GM23338 (cell line): ENCODE results near the gene UBTD1. TPM values are rescaled to one million over a fixed set of nuclear protein-coding genes. Genes with fewer than 3 reads are reported as not detected.

ENCODE experiments used
- ATAC-seq: fragments of 200-7000 bp; cut with Tn5 transposase; 3 replicates; pipeline ENCODE4 v1.9.1; 2020
- DNase-seq: peaks from one replicate; pipeline ENCODE4 v3.0.0-alpha.2; 2015; ENCODE audit warnings: low spot score
- H2AFZ ChIP-seq: fragments of 200-600 bp; sonication (generic); 2 replicates; pipeline ENCODE4 v1.8.0; 2016; ENCODE audit warnings: antibody characterized with exemption, mild to moderate bottlenecking, moderate library complexity
- H3F3A ChIP-seq: fragments of 200-600 bp; sonication (generic); replicated peaks from 2 replicates; pipeline ENCODE4 v1.8.0; 2017; ENCODE audit warnings: antibody characterized with exemption, mixed run types, low read depth
- H3K27ac ChIP-seq: fragments of 200-600 bp; sonication (generic); 2 replicates; pipeline ENCODE4 v1.6.1; 2016; ENCODE audit warnings: low read depth
- H3K27me3 ChIP-seq: fragments of 200-600 bp; sonication (generic); 2 replicates; pipeline ENCODE4 v1.8.0; 2016; ENCODE audit warnings: mild to moderate bottlenecking, mixed run types, moderate library complexity; ENCODE audit not compliant: insufficient read depth
- H3K36me3 ChIP-seq: fragments of 200-600 bp; sonication (generic); 2 replicates; pipeline ENCODE4 v1.8.0; 2016; ENCODE audit warnings: mild to moderate bottlenecking; ENCODE audit not compliant: insufficient read depth
- H3K4me1 ChIP-seq: fragments of 200-600 bp; sonication (generic); 2 replicates; pipeline ENCODE4 v1.8.0; 2016; ENCODE audit warnings: mild to moderate bottlenecking, moderate library complexity; ENCODE audit not compliant: insufficient read depth
- H3K4me2 ChIP-seq: fragments of 200-600 bp; sonication (generic); 2 replicates; pipeline ENCODE4 v1.7.1; 2017; ENCODE audit warnings: mixed run types
- H3K4me3 ChIP-seq: fragments of 200-600 bp; sonication (generic); 2 replicates; pipeline ENCODE4 v1.6.1; 2016; ENCODE audit warnings: mixed run types
- H3K79me2 ChIP-seq: fragments of 200-600 bp; sonication (generic); replicated peaks from 2 replicates; pipeline ENCODE4 v1.8.0; 2017; ENCODE audit warnings: mild to moderate bottlenecking; ENCODE audit not compliant: insufficient read depth
- H3K9me2 ChIP-seq: fragments of 200-600 bp; sonication (generic); 2 replicates; pipeline ENCODE4 v1.8.0; 2017; ENCODE audit not compliant: insufficient read depth
- H4K20me1 ChIP-seq: fragments of 200-600 bp; sonication (generic); replicated peaks from 2 replicates; pipeline ENCODE4 v1.8.0; 2017; ENCODE audit warnings: mild to moderate bottlenecking; ENCODE audit not compliant: insufficient read depth
- H3K27ac Mint-ChIP-seq: 2 replicates; pipeline ENCODE4 v1.8.0; 2020; ENCODE audit warnings: inconsistent platforms, mild to moderate bottlenecking, moderate library complexity, mixed read lengths
- H3K27me3 Mint-ChIP-seq: 3 replicates; pipeline ENCODE4 v1.8.0; 2022; ENCODE audit warnings: low read depth, mild to moderate bottlenecking, moderate library complexity, mixed read lengths, inconsistent platforms; ENCODE audit not compliant: insufficient read depth, poor library complexity
- H3K36me3 Mint-ChIP-seq: 3 replicates; pipeline ENCODE4 v1.8.0; 2021; ENCODE audit warnings: low read depth, mild to moderate bottlenecking, inconsistent platforms, moderate library complexity, mixed read lengths
- H3K4me1 Mint-ChIP-seq: 3 replicates; pipeline ENCODE4 v1.8.0; 2020; ENCODE audit warnings: mild to moderate bottlenecking, inconsistent platforms, mixed read lengths
- H3K4me3 Mint-ChIP-seq: 3 replicates; pipeline ENCODE4 v1.8.0; 2021; ENCODE audit warnings: moderate library complexity, mild to moderate bottlenecking, inconsistent platforms, mixed read lengths
- H3K9me3 Mint-ChIP-seq: 3 replicates; pipeline ENCODE4 v1.8.0; 2020; ENCODE audit warnings: moderate library complexity, mild to moderate bottlenecking, inconsistent platforms, mixed read lengths
- CREB1 ChIP-seq: fragments of 250-450 bp; sonication (Bioruptor Pico); IDR thresholded peaks from 2 replicates; pipeline ENCODE4 v1.5.0; 2020; ENCODE audit warnings: low read depth, mild to moderate bottlenecking, moderate library complexity
- EZH2 ChIP-seq: fragments of 200-600 bp; sonication (generic); IDR thresholded peaks from one replicate; pipeline ENCODE4 v1.8.0; 2017; ENCODE audit warnings: antibody characterized with exemption, mild to moderate bottlenecking, low read depth; ENCODE audit not compliant: unreplicated experiment
- EZH2phosphoT487 ChIP-seq: fragments of 200-600 bp; sonication (generic); IDR thresholded peaks from one replicate; pipeline ENCODE4 v1.8.1; 2018; ENCODE audit warnings: antibody characterized with exemption; ENCODE audit not compliant: unreplicated experiment
- JUNB ChIP-seq: IDR thresholded peaks from one replicate; pipeline ENCODE4 v1.6.1; 2016; ENCODE audit warnings: antibody characterized with exemption; ENCODE audit not compliant: unreplicated experiment
- NANOG ChIP-seq: IDR thresholded peaks from 2 replicates; pipeline ENCODE4 v1.6.1; 2016; ENCODE audit warnings: antibody characterized with exemption, borderline replicate concordance
- POLR2AphosphoS5 ChIP-seq: IDR thresholded peaks from 2 replicates; pipeline ENCODE4 v1.6.1; 2016; ENCODE audit warnings: antibody characterized with exemption, low read depth
- STAT1 ChIP-seq: IDR thresholded peaks from one replicate; pipeline ENCODE4 v1.6.1; 2016; ENCODE audit warnings: antibody characterized with exemption; ENCODE audit not compliant: unreplicated experiment
- ZNF114 ChIP-seq: fragments of 250-450 bp; sonication (Bioruptor Pico); IDR thresholded peaks from 2 replicates; pipeline ENCODE4 v1.5.0; 2020; ENCODE audit warnings: mild to moderate bottlenecking, moderate library complexity
- ZNF331 ChIP-seq: fragments of 250-450 bp; sonication (Bioruptor Pico); IDR thresholded peaks from 2 replicates; pipeline ENCODE4 v1.5.0; 2020; ENCODE audit warnings: low read depth, mild to moderate bottlenecking, moderate library complexity
- polyA plus RNA-seq: library from polyadenylated mRNA; unstranded; fragments of >200 nt; fragmentation: Nextera tagmentation; extraction: Ambion mirVana; gene quantifications from 2 replicates; pipeline ENCODE4 v1.2.1, GENCODE V29; 2016
- total RNA-seq: library from RNA; depleted of rRNA; stranded (reverse); fragments of >200 nt; shearing (Covaris generic); gene quantifications from 2 replicates; pipeline ENCODE4 v1.2.3, GENCODE V29; 2014
- TF ChIP-seq, protein P1 (sequence below): IDR thresholded peaks from 2 replicates; pipeline ENCODE4 v1.6.1; 2016; ENCODE audit warnings: antibody characterized with exemption
- TF ChIP-seq, protein P2 (sequence below), 2 experiments: fragments of 200-600 bp in 1 of 2; sonication (generic) in 1 of 2; conservative IDR thresholded peaks; 2 replicates each; pipeline versions ENCODE4 v1.5.1 to v1.6.1; 2016 to 2017; ENCODE audit warnings: antibody characterized with exemption in 2 of 2, low read depth in 2 of 2, mild to moderate bottlenecking in 2 of 2, moderate library complexity in 1 of 2
- TF ChIP-seq, protein P3 (sequence below): fragments of 250-450 bp; sonication (Bioruptor Pico); IDR thresholded peaks from 2 replicates; pipeline ENCODE4 v1.5.0; 2020; ENCODE audit warnings: mild to moderate bottlenecking, moderate library complexity
- TF ChIP-seq, protein P4 (sequence below): IDR thresholded peaks from one replicate; pipeline ENCODE4 v1.6.1; 2018; ENCODE audit warnings: antibody characterized with exemption; ENCODE audit not compliant: unreplicated experiment

Gene UBTD1
- total and polyA plus RNA-seq, 2 experiments from 2014 or later, result 17.3 to 29.0 TPM

DNA sequence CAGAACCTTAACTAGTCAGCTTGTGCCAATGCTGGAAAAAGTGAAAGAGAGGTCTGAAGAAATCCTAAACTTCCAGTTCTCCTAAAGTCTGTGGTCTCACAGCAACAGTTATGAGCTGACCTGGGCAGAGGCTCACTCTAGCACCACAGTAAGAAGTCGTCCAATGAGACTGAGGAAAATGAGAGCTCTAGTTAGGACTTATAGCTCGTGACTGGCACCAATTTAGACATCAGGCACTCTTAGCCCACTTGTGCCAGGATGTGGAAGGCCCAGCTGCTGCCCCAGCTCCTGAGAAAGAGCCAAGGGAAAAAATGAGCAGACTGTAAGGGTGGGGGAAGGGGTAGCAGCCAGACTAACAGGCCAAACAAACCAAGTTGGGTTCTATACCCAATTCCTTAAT, 8.1 kb upstream of the UBTD1 start:
- Histone ChIP-seq H3K9me2 (no peaks in the 10 kb centered on the region), H3K27me3 (no peaks in the 10 kb centered on the region), H3K79me2 (peaks cover 100% of the 10 kb centered on the region), H3K4me2 (peak overlapping the region; percentile 5; the same call in 1 of the 2 replicates), H3K4me1 (peaks cover 41% of the 10 kb centered on the region), H3K4me3 (no peak overlapping the region), H3K36me3 (no peaks in the 10 kb centered on the region), H4K20me1 (peaks cover 63% of the 10 kb centered on the region), H3K27ac (no peak overlapping the region), H2AFZ (no peak overlapping the region), H3F3A (0 out of 2 replicates have a peak, but pooled peaks cover 2% of the 10 kb centered on the region)
- Mint-ChIP-seq H3K27me3 (peaks cover 2% of the 10 kb centered on the region), H3K27ac (peak overlapping the region; percentile 74; the same call in 1 of the 2 replicates), H3K9me3 (no peaks in the 10 kb centered on the region), H3K4me1 (peaks cover 32% of the 10 kb centered on the region), H3K36me3 (peaks cover 7% of the 10 kb centered on the region; the same call in 2 of the 3 replicates), H3K4me3 (no peak overlapping the region; the same call in 2 of the 3 replicates)
- DNase-seq (no peak), ATAC-seq (no peak)
- TF ChIP-seq POLR2AphosphoS5 (no peak), EZH2 (no peak), NANOG (no peak), ZNF331 (no peak), STAT1 (no peak), EZH2phosphoT487 (no peak), ZNF114 (CRISPR knock-in tag) (no peak), CREB1 (CRISPR knock-in tag) (no peak), JUNB (no peak)
- TF ChIP-seq, protein P1, sequence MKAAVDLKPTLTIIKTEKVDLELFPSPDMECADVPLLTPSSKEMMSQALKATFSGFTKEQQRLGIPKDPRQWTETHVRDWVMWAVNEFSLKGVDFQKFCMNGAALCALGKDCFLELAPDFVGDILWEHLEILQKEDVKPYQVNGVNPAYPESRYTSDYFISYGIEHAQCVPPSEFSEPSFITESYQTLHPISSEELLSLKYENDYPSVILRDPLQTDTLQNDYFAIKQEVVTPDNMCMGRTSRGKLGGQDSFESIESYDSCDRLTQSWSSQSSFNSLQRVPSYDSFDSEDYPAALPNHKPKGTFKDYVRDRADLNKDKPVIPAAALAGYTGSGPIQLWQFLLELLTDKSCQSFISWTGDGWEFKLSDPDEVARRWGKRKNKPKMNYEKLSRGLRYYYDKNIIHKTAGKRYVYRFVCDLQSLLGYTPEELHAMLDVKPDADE, result no peak
- TF ChIP-seq, protein P2, sequence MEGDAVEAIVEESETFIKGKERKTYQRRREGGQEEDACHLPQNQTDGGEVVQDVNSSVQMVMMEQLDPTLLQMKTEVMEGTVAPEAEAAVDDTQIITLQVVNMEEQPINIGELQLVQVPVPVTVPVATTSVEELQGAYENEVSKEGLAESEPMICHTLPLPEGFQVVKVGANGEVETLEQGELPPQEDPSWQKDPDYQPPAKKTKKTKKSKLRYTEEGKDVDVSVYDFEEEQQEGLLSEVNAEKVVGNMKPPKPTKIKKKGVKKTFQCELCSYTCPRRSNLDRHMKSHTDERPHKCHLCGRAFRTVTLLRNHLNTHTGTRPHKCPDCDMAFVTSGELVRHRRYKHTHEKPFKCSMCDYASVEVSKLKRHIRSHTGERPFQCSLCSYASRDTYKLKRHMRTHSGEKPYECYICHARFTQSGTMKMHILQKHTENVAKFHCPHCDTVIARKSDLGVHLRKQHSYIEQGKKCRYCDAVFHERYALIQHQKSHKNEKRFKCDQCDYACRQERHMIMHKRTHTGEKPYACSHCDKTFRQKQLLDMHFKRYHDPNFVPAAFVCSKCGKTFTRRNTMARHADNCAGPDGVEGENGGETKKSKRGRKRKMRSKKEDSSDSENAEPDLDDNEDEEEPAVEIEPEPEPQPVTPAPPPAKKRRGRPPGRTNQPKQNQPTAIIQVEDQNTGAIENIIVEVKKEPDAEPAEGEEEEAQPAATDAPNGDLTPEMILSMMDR (conservative IDR thresholded peaks at IDR 0.05; ENCODE audit: low read depth in 2 of 2), result no peak
- TF ChIP-seq, protein P3, sequence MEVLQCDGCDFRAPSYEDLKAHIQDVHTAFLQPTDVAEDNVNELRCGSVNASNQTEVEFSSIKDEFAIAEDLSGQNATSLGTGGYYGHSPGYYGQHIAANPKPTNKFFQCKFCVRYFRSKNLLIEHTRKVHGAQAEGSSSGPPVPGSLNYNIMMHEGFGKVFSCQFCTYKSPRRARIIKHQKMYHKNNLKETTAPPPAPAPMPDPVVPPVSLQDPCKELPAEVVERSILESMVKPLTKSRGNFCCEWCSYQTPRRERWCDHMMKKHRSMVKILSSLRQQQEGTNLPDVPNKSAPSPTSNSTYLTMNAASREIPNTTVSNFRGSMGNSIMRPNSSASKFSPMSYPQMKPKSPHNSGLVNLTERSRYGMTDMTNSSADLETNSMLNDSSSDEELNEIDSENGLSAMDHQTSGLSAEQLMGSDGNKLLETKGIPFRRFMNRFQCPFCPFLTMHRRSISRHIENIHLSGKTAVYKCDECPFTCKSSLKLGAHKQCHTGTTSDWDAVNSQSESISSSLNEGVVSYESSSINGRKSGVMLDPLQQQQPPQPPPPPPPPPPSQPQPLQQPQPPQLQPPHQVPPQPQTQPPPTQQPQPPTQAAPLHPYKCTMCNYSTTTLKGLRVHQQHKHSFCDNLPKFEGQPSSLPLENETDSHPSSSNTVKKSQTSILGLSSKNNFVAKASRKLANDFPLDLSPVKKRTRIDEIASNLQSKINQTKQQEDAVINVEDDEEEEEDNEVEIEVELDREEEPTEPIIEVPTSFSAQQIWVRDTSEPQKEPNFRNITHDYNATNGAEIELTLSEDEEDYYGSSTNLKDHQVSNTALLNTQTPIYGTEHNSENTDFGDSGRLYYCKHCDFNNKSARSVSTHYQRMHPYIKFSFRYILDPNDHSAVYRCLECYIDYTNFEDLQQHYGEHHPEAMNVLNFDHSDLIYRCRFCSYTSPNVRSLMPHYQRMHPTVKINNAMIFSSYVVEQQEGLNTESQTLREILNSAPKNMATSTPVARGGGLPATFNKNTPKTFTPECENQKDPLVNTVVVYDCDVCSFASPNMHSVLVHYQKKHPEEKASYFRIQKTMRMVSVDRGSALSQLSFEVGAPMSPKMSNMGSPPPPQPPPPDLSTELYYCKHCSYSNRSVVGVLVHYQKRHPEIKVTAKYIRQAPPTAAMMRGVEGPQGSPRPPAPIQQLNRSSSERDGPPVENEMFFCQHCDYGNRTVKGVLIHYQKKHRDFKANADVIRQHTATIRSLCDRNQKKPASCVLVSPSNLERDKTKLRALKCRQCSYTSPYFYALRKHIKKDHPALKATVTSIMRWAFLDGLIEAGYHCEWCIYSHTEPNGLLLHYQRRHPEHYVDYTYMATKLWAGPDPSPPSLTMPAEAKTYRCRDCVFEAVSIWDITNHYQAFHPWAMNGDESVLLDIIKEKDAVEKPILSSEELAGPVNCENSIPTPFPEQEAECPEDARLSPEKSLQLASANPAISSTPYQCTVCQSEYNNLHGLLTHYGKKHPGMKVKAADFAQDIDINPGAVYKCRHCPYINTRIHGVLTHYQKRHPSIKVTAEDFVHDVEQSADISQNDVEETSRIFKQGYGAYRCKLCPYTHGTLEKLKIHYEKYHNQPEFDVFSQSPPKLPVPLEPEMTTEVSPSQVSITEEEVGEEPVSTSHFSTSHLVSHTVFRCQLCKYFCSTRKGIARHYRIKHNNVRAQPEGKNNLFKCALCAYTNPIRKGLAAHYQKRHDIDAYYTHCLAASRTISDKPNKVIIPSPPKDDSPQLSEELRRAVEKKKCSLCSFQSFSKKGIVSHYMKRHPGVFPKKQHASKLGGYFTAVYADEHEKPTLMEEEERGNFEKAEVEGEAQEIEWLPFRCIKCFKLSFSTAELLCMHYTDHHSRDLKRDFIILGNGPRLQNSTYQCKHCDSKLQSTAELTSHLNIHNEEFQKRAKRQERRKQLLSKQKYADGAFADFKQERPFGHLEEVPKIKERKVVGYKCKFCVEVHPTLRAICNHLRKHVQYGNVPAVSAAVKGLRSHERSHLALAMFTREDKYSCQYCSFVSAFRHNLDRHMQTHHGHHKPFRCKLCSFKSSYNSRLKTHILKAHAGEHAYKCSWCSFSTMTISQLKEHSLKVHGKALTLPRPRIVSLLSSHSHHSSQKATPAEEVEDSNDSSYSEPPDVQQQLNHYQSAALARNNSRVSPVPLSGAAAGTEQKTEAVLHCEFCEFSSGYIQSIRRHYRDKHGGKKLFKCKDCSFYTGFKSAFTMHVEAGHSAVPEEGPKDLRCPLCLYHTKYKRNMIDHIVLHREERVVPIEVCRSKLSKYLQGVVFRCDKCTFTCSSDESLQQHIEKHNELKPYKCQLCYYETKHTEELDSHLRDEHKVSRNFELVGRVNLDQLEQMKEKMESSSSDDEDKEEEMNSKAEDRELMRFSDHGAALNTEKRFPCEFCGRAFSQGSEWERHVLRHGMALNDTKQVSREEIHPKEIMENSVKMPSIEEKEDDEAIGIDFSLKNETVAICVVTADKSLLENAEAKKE (CRISPR knock-in tag), result no peak
- TF ChIP-seq, protein P4, sequence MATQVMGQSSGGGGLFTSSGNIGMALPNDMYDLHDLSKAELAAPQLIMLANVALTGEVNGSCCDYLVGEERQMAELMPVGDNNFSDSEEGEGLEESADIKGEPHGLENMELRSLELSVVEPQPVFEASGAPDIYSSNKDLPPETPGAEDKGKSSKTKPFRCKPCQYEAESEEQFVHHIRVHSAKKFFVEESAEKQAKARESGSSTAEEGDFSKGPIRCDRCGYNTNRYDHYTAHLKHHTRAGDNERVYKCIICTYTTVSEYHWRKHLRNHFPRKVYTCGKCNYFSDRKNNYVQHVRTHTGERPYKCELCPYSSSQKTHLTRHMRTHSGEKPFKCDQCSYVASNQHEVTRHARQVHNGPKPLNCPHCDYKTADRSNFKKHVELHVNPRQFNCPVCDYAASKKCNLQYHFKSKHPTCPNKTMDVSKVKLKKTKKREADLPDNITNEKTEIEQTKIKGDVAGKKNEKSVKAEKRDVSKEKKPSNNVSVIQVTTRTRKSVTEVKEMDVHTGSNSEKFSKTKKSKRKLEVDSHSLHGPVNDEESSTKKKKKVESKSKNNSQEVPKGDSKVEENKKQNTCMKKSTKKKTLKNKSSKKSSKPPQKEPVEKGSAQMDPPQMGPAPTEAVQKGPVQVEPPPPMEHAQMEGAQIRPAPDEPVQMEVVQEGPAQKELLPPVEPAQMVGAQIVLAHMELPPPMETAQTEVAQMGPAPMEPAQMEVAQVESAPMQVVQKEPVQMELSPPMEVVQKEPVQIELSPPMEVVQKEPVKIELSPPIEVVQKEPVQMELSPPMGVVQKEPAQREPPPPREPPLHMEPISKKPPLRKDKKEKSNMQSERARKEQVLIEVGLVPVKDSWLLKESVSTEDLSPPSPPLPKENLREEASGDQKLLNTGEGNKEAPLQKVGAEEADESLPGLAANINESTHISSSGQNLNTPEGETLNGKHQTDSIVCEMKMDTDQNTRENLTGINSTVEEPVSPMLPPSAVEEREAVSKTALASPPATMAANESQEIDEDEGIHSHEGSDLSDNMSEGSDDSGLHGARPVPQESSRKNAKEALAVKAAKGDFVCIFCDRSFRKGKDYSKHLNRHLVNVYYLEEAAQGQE, result no peak
